HG03135 (cell line): Measurements from ENCODE around the gene CALCOCO2.
"Not testable (repeated sequence)": the region's sequence is repeated elsewhere in the genome, so short reads cannot be mapped to it uniquely, and the experiment has no call there.

Source experiments
- ATAC-seq: cut with Tn5 transposase; IDR thresholded peaks from one replicate; pipeline ENCODE4 v1.9.1; 2021; ENCODE audit warnings: mild to moderate bottlenecking, moderate library complexity; ENCODE audit not compliant: unreplicated experiment

CALCOCO2 gene

DNA sequence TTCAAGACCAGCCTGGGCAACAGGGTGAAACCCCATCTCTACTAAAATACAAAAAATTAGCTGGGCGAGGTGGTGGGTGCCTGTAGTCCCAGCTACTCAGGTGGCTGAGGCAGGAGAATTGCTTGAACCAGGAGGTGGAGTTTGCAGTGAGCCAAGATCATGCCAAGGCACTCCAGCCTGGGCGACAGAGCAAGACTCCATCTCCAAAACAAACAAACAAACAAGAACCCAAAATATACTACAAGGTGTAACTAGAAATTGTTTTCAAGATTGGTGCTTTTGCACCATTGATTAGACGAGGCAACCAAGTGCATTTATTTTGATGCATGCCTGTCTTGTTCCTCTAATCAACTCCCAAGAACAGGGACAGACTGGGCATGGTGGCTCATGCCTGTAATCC is 41.6 kb downstream of the CALCOCO2 start:
- not testable (repeated sequence) for ATAC-seq

DNA sequence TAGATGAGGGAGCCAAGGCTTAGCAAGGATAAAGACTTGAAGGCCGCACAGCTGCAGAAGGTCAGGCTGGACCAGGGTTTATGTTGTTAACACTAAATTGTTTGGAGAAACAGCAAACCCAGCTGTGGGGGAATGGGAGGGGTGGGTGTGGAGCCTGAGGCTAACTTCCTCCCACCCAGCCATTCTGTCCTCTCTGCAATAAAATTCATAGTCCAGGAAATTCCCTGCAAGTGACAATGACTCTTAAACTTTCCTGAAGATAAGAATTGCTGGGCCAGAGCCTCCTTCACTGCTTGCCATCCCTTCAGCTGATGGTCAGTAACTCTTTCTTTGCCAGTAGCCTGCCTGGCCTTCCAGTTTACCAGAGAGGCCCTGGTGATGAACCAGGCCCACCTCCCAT is 42.4 kb downstream of the CALCOCO2 start:
- no peak for ATAC-seq

DNA sequence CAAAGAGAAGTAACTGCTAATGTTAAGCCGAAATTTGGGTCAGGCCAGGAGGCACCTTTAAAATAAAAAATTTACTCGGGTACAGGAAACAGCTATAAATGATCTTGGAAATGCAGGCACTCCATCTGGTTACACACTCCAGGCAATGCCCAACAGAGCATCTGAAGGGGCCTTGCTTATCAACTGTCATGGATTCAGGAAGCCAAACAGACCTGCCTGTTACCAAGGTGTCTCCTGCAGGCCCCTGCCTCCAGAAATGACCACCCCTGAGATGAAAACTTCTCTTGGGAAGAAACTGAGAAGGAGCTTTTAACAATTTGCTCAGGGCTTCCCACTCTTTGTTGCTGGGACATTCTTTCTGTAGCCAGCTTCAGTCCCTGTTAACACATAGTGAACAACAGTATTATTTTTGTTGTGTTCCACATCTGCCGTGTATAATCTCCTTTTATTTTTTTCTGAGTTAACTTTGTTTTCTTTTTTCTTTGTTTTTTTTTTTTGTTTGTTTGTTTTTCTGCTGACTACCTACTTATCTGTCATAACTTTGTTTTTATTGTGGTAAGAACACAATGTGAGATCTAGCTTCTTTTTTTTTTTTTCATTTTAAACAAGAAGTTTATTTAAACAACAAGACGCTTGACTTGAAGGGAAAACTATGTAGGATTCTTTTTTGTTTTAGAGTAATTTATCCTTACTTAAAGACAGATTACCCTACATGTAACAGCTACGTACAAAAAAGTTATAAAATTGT is 43.0 kb downstream of the CALCOCO2 start:
- ATAC-seq: no peak

DNA sequence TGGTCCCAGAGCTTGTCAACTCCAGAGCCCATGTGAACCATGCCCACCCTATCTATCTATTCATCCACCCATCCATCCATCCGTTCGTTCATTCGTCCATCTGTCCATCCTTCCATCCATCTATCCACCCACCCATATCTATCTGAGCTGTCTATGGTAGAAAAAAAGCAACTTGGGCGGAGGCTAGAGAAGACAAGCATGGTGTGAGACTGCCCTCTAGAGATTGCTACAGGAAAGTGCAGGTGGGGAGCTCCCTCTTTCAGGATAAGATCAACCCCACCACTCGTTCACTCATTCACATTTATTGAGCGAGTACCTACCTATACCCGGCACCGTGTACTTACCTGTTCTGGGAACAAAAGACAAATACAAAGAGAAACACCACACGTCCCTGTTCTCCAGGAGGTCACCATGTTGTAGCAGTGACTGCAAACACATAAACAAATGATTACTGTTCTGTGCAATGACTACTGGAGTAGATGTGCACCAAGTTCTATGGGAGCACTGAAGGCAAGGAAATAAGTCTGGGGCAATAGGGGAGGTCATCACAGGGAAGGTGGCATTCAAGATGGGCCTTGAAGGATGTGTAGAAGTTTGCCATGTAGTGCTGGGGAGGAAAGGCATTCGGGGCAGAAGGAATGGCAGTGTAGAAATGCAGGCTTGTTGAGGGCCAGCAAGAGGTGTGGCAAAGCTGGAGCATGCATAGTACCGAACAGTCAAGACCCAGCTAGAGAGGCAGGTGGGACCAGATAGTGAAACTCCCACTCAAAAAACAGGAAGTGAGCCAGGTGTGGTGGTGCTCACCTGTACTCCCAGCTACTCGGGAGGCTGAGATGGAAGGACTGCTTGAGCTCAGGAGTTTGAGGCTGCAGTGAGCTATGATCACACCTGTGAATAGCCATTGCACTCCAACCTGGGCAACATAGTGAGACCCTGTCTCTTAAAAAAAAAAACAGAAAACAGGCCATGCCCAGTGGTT is 48.4 kb downstream of the CALCOCO2 start:
- peak; percentile 76 for ATAC-seq

DNA sequence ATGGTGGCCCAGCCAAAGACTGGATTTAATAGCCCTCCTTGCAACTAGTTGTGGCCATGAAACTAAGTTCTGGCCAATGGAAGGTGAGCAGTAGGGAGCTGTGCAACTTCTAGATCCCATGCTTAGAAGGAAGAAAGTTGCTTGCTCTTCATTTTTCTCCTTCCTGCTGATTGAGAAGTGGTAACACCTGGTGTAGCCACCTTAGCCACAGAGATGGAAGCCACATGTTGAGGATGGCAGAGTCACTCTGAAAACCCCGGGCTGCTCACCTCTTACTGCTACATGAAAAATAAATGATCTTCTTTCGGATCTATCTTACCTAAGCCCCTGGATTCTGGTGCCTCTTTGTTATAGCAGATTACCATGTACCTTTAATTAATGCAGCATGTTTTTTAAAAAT is 51.4 kb downstream of the CALCOCO2 start:
- ATAC-seq: no peak

DNA sequence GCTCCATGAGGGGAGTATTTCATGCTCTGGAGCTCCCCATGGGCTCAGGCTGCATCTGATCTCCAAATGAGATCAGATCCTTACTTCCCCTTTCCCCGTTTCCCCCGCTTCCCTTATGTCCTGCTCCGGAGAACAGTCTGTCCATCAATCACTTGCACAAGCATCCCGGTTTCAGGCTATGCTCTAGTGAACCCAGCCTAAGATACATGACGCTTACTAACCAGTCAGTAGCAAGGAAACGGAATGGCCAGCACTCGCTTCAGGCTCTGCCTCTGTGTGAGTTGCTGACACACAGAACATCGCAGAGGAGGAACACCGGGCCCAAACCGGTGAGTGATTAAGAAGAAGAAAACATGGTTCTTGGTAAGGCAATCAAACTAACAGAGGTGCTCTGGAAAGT is 52.3 kb downstream of the CALCOCO2 start:
- ATAC-seq: no peak

DNA sequence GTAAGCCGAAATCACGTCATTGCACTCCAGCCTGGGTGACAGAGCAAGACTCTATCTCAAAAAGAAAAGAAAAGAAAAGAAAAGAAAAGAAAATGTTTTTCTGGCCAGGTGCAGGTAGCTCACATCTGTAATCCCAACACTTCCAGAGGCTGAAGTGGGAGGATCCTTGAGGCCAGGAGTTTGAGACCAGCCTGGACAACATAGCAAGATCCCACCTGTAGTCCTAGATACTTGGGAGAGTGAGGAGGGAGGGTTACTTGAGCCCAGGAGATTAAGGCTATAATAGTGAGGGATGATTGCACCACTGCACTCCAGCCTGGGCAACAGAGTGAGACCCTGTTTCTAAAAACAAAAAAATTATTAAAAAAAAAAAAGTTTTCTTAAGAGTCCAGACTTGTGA is 59.3 kb downstream of the CALCOCO2 start:
- no peak for ATAC-seq

DNA sequence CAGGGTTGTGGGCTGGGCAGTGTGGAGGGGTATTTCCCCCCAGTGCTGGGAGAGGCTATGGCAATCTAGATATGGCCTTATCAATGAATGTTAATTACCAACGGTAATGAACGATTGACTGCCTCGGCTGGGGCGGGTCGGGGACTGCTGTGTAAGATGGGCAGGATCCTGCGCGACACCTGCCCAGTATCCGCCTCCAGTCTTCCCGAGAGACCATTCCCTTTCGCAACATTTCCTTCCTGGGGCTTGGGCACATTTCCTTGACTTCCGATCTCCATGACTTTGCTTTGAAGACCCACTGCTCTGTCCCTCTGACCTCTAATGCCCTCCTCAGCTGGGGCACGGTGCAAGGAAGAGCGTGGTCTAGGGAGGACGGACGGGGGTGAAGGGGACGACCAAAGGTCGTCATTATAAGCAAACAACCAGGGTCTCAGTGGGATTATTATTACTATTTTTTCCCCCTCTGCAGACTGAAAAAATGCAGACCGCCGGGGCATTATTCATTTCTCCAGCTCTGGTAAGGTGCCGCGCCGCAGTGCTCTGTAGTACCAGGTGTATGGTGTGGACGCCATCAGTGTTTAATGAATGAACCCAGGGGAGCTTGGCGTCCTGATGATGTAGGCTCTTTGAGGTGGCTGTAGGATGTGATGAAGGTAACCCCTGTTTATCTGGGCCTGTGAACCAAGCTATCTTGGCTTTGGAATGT is 62.3 kb downstream of the CALCOCO2 start:
- no peak for ATAC-seq

DNA sequence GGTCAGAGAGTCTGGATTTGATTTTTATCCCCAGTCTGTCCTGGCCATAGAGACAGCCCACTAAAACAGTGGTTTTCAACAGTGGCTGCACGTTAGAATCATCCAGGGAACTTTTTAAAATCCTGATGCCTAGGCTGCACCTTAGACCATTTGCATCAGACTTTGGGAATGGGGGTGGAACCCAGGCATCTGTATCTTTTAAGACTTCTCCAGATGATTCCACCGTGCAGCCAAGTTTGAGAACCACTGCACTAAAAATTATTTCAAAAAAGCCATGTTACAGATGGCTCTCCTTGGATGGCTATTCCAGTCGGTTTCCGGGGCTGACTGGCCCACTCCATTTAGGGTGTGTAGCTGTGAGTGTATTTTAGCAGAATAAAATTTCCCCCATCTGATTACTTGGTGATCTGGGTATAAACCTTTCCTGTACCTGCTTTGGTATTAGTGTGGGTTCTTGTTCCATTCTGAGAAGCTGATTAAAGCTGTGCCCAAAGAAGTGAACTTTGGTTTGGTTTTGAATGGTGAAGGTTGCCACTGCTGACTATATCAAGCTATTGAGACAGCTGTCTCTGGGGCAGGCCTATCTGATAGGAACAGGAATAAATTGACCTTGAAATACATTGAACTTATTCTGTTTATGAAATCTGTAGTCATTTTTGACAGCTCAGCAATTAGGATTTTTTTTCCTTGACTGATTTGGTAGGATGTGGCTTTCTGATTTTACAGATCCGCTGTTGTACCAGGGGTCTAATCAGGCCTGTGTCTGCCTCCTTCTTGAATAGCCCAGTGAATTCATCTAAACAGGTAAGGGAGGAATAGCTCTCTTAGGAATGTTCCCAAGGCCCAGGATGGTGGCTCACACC is 63.0 kb downstream of the CALCOCO2 start:
- no peak for ATAC-seq

DNA sequence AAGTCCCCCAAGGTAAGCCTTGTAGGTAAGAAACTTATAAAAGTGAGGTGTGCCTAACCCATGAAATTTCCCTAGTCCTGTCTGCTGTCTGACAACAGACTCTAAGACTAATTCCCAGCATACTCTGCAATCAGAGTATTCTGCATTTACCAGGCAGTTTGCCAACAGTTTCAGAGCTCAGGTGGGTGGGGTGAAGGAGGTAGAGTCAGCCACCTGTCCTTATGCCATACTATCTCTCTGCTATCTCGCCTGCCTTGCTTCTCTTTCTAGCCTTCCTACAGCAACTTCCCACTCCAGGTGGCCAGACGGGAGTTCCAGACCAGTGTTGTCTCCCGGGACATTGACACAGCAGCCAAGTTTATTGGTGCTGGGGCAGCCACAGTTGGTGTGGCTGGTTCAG is 64.1 kb downstream of the CALCOCO2 start:
- ATAC-seq: no peak

DNA sequence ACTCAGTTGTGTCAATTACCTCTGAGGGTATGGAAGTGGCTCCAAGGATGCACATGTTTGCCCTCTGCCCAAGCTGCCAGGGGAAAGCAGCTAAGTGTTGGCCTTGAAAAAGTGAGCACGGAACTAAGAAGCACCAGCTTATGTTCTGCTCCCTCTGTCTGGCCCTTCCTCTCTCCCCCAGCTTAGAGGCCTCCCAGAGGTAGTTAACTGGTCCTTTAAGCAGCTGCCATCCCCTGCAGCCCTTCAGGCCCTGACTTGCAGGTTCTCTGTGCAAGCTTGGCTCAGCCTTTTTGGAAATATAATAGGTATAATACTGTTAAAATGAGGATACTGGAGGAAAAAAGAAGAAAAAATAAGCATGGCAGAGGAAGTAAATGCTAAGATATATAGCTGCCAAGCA is 70.4 kb downstream of the CALCOCO2 start:
- no peak for ATAC-seq

DNA sequence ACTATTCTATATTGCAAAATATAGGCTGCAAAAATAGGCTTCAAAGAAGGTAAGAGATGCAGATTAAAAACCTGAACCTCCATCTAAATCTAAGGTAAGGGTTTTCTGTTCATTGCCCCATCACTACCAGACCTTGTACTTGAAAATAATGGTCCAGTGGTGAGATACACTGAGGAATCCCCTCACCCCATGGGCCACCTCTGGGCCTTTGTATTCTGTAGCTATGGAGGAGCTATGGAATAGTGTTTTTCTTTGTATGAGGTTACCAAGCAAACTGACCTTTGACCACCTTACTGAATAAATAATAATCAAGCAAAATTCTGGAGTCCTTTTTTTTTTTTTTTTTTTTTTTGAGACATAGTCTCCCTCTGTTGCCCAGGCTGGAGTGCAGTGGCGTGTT is 72.6 kb downstream of the CALCOCO2 start:
- no peak for ATAC-seq

DNA sequence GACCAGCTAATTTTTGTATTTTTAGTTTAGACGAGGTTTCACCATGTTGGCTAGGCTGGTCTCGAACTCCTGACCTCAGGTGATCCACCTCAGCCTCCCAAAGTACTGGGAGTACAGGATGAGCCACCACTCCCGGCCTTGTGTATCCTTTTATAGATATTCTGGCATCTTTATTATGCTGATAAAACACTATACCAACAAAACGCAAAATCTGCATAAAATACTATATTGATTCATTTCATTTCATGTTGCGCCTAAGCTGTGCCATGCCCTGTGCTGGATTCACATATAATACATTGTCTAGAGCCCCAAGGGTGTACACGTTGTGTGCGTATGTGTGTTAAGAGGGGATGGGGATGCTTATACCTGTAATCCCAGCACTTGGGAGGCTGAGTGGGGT is 73.6 kb downstream of the CALCOCO2 start:
- ATAC-seq: no peak

DNA sequence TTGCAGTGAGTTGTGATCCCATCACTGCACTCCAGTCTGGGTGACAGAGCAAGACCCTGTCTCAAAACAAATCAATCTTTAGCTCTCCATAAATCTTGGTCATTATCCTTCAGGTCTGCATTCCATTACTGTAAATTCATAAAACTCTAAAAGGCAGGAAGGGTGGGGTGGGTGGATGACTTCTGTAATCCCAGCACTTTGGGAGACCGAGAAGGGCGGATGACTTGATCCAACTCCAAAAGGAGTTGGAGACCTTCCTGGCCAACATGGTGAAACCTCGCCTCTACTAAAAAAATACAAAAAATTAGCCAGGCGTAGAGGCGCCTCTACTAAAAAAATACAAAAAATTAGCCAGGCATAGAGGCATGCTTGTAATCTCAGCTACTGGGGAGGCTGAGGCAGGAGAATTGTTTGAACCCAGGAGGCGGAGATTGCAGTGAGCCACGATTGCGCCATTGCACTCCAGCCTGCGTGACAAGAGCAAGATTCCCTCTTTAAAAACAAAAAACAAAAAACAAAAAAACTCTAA is 75.2 kb downstream of the CALCOCO2 start:
- ATAC-seq: no peak

DNA sequence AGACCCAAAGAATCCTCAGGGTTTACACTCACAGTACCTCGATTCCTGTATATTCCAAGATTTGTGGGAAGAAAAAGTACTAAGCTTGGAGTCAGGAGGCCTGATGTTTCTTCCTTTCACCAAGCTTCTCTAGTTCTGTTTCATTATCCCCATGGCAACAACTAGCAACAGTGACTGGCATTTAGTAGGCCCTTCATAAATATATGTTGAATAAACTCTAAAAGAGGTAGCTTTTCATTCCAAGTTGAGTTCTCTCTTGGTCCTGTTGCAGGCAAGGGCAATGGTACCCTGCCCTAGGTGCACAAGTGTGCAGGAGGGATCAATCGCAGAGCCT is 76.8 kb downstream of the CALCOCO2 start:
- no peak for ATAC-seq

DNA sequence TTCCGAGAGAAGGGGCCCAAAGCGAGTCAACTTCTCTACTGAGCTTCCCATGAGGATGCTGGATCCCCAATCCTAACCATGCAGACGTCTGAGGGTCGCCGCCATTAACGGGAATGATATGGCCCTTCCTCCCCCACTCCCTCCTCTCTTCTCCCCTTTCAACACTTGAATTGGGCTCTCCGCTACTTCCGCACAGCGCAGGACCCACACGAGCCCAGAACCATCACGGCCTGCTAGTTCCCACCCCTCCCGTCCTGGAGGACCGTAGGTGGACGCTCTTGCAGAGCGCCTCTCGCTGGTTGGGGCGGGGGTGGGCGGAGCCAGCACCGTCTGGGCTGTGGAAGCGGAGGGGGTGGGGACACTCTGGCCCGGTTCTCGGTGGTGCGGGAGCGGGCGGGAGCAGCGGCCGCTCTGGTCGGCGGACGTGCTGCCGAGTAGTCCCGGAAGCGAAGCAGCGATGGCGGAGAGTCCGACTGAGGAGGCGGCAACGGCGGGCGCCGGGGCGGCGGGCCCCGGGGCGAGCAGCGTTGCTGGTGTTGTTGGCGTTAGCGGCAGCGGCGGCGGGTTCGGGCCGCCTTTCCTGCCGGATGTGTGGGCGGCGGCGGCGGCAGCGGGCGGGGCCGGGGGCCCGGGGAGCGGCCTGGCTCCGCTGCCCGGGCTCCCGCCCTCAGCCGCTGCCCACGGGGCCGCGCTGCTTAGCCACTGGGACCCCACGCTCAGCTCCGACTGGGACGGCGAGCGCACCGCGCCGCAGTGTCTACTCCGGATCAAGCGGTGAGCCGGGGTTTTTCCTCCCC is 77.4 kb downstream of the CALCOCO2 start, which contains the start of gene UBE2Z:
Gene UBE2Z, plus strand, starts transcription at position 361 of the 797 bp plus-strand sequence. Its CDS starts 97 bp downstream, at position 458.
- ATAC-seq: peak; percentile 74

DNA sequence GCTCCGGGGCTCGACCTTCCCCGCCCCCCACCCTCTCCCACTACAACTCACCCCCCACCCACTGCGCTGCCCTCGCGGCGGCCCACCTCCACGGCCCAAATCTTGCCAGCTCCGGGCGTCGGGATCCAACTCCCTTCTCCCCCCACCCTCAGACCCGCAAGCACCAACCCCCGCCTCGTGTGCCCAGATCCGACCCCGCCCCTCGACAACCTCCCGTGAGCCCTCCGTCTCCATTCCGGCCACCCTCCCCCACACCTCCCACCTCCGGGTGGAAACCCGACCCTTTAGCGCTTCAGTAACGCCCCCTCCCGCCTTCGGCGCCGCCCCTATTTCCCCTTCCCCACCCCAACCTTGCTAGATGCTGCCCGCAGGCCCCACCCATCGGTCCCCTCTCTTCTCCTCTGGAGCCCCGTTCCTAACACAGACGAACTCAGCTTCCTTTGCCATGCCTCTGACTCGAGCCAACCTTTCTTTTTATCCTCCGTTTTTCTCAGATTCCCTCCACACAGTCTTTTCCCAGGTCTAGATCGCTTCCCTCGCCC is 78.1 kb downstream of the CALCOCO2 start:
- peak; percentile 30 for ATAC-seq

DNA sequence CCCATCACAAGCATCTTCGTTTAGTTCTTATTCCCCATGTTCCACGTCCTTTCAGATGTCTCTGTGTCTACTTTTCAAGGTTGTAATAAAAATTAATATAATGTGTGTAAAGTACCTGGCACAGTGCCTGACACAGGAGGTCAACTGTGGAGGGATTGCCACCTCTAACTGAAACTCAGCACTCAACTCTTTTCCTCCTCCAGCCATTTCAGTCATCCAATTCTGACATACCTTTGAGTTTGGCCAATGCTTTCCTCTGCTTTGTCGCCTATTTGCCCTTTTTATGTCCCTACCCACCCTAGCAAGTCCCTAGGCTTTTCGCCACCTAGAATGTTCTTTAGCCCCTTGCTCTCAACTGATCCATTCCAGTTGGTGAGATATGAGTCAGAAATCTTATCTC is 78.9 kb downstream of the CALCOCO2 start:
- no peak for ATAC-seq

DNA sequence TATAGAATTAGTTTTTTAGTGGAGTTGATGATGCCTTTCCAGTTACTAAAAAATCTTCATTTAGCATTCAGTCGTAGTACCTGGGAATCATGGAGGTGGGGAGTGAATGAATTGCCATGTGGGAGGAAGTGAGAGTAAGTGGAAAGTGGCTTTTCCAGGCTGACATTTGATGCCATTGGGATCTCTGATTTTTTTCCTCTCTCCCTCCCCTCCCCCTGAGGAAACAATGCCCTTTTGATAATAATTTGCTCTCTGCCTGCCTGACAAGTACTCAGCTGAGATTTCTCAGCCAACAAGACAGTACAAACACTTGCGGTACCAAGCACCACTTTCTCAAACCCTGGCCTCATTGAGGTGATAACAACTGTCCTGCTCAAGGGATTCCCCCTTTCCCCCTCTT is 79.5 kb downstream of the CALCOCO2 start:
- no peak for ATAC-seq
